HTERT RPE-1 (cell line): ENCODE measurements around the gene VPS33A.
"Not testable (repeated sequence)": the region's sequence is repeated elsewhere in the genome, so short reads cannot be mapped to it uniquely, and the experiment has no call there.

Source experiments
- in situ Hi-C: fragments of 300-500 bp; cut with MboI; formaldehyde crosslinking; loops from 4 replicates; pipeline ENCODE4 v1.14.3; 2020; ENCODE audit warnings: low sequenced_read_pairs

Gene VPS33A

GRCh38 chr12:122205053-122205925 is 61.0 kb downstream of the VPS33A start:
- in situ Hi-C loops = no loop called here

DNA sequence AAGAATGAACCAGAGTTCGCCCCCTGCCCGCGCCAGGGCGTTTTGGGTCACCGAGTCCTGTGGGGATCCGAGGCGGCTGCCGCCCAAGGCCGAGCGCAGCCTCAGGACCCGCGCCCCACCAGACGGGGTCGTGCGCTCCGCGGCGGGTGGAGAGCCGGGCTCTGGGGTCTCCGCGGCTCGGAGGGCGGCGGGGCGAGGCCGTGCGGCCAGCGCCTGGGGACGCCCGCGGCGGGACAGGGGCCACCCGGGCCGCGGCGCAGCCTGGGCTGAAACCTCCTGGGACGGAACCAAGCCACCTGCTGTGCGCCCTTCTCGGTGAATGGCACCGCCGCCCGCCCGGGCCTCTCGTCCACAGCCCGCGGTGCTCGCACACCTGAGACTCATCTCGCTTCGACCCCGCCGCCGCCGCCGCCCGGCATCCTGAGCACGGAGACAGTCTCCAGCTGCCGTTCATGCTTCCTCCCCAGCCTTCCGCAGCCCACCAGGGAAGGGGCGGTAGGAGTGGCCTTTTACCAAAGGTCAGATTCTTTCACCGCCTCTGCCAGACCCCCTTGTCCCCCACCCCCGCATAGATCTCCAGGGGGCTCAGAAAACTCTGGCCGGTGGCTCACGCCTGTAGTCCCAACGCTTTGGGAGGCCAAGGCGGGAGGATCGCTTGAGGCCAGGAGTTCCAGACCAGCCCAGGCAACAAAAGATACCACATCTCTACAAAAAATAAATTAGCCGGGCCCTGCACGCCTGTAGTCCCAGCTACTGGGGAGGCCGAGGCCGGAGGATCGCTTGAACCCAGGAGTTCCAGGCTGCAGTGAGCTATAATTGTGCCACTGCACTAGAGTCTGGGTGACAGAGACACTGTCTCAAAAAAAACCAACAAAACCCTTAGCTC is 61.9 kb downstream of the VPS33A start:
- in situ Hi-C loops = no loop called here

- in situ Hi-C loops = no loop called here
Observed at GRCh38 chr12:122203301-122204166, 62.8 kb downstream of the VPS33A start, which contains the start of gene B3GNT4. Gene B3GNT4, plus strand, starts transcription at chr12:122203709. Its CDS starts 910 bp downstream, at chr12:122204619.

DNA sequence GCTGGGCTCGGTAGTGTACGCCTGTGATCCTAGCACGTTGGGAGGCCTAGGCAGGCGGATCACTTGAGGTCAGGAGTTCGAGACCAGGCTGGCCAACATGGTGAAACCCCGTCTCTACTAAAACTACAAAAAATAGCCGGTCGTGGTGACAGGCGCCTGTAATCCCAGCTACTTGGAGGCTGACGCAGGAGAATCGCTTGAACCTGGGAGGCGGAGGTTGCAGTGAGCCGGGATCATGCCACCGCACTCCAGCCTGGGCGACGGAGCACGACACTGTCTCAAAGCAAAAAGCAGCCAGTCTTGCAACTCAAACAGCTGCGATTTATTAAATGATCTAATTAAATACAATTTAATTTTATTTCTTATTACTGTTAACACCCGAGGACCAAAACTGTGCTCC is 63.5 kb downstream of the VPS33A start:
- in situ Hi-C loops = not testable (repeated sequence)

GRCh38 chr12:122202017-122202416 is 64.3 kb downstream of the VPS33A start:
- in situ Hi-C loops = no loop called here

DNA sequence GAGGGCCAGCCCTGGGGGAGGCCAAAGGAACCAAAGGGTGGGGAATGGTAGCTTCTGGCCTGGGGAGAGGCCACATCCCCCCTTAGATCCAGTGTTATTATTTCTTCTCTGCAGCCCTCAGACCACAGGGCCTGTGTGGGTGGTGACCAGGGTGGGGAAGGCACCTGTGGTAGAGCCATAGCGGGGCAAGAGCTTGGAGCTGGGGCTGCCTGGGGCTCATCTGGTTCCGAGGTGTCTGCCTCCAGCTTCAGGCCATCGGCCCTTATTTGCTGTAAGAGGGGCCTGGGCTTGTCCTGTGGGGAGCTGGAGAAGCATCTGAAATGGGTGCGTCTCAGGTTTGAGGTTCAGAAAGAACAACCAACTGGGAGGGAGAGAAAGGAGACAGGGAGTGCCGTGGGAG is 64.9 kb downstream of the VPS33A start:
- in situ Hi-C loops = no loop called here

- in situ Hi-C loops = no loop called here
Observed at GRCh38 chr12:122200541-122201175, 65.6 kb downstream of the VPS33A start.

DNA sequence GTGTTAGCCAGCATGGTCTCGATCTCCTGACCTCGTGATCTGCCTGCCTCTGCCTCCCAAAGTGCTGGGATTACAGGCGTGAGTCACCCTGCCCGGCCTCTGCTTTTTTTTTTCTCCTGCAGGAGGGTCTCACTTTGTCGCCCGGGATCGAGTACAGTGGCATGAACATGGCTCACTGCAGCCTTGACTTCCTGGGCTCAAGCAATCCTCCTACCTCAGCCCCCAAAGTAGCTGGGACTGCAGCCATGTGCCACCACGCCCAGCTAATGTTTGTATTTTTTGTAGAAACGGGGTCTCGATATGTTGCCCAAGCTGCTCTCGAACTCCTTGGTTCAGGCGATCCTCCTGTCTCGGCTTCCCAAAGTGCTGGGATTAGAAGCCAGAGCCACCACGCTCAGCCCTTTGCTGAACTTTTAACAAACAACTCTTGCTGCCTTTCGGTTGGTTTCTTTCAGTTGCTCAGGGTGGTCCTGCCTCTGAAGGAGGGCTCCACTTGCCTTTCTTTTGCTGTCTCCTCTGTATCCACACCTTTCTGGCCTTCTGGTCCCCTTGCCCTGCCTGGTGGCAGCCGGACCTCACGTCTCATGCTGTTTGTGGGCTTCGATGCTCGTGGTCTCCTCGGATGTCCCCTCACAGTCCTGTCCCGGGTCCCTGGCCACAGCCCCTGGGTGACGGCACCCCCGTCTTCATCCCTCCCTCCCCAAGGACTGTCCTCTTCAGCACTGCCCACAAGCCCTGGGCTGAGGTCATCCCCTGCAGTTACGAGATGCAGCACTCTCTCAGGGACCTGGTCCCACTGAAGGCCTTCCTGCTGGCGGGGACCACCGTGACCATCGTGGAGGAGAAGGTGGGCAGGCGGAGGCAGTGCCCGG is 66.6 kb downstream of the VPS33A start:
- in situ Hi-C loops = no loop called here

DNA sequence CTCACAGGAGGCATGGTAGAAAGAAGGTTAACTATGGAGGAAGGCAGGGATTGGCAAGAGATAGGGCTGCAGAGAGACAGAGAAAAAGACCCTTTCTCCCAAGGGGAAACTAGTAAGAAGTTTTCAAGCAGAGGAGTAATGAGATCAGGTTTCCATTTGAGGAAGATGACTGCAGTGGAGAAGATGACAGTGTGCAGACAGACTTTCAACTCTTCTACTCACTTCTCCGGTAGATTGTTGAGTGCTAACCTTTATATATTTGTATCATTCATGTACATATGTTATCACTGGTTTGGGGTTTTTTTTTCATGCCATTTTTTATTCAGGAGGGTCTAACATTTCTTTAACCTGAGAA is 68.7 kb downstream of the VPS33A start:
- in situ Hi-C loops = no loop called here

DNA sequence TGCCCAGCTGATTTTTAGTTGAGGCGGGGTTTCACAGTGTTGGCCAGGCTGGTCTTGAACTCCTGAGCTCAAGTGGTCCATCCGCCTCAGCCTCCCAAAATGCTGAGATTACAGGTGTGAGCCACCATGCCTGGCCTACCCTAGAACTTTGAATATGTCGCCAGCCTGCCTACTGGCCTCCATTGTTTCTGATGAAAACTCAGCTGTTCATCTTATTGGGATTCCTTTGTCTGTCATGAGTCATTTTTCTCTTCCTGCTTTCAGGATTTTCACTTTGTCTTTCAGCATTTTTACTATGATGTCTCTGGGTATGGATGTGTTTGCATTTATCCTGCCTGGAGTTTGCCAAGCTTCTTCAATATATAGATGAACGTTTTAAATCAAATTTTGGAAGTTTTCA is 70.9 kb downstream of the VPS33A start:
- in situ Hi-C loops = no loop called here

DNA sequence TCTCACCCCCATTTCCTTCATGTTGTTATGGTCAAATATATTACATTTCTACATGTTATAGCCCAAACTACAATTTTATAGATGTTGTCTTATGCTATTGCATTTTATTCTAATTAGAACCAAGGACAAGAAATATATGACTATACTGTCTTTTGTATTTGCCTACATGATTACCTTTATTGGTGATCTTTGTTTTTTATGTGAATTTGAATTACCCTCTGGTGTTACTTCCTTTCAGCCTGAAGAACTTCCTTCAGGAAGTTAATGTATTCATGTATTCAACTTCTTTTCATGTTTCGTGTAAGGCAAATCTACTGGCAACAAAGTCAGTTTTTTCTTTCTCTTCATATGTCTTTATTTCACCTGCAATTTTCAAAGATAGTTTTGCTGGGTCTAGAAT is 71.5 kb downstream of the VPS33A start:
- in situ Hi-C loops = no loop called here

DNA sequence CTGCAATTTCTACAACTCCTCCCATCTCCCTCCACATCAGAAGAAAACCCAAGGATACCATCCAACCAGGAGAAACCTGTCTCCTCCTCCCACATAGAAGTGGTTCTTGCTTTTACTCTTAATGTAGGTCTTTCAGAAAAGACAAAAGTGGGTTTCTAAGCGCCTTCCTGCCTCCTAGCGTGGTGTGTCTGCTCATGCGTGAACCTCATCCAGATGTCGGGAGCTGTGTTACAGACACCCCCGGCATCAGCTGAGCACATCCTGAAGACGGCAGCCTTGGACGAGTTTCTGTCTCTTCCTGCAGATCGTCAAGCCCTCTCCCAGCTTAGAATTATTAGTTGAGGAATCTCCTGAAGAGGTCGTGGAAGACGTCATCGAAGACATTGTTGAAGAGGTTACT is 73.9 kb downstream of the VPS33A start:
- in situ Hi-C loops = no loop called here

GRCh38 chr12:122190842-122191668 is 75.2 kb downstream of the VPS33A start:
- in situ Hi-C loops = no loop called here

DNA sequence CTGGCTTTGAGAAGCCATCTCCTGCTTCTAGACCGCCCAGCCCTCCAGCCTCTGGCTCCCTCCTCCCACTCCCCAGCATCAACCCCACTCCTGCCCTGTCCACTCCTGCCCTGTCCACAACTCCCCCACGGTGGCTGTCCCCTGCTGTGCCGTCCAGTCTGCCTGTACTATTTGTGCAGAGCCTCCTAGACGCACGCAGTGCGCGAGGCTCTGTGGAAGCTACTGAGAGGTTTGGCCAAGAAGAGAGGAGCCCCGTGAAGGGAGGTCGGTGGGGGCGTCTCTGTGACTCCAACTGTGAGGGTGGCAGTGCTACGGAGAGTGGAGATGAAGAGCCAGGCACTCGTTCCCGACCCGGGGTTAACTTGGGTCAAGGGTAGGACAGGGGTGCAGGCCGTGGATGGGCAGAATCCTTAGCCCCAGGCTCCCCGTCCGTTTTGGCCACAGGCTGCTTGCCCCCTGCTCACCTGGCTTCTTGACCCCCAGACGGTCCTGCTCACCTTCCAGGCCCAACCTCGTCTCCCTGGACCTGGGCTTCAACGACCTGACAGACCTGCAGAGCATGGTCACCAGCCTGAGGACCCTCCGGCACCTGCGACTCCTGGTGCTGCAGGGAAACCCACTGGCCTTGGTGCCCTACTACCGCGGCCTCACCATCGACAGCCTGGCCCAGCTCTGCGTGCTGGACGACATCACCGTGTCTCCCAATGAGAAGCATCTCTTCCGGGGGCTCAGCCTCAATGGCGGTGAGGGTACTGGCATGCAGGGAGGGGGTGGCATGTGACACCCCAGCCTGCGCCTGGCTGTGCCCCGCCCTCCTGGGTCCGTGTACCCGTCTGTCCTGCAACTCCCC is 76.4 kb downstream of the VPS33A start:
- in situ Hi-C loops = no loop called here

- in situ Hi-C loops = no loop called here
Observed at GRCh38 chr12:122187466-122187865, 78.8 kb downstream of the VPS33A start.

- in situ Hi-C loops = no loop called here
Observed at GRCh38 chr12:122185494-122186082, 80.7 kb downstream of the VPS33A start.

DNA sequence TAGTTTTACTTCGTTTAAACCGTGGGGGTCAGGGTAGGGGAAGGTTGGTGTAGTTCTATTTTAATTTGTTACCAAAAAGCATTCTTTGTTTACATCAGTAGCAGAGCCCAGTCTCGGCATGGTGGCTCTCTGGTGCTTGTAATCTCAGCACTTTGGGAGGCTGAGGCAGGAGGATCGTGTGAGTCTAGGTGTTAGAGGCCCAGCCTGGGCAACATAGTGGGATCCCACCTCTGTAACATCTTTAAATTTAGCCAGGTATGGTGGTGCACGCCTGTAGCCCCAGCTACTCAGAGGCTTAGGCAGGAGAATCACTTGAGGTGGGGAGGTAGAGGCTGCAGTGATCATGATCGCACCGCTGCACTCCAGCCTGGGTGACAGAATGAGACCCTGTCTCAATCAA is 81.2 kb downstream of the VPS33A start:
- in situ Hi-C loops = no loop called here
